Vagina (tissue), 2 donors: Measurements from ENCODE around the gene ABCC6.

ENCODE experiments used
- POLR2A ChIP-seq, 2 donors: fragments of 450-650 bp; IDR thresholded peaks; one replicate each; pipeline ENCODE4 v1.6.1; 2017; ENCODE audit warnings: antibody characterized with exemption in 2 of 2, mild to moderate bottlenecking in 2 of 2, moderate library complexity in 2 of 2
- POLR2AphosphoS5 ChIP-seq, 2 donors: sonication (generic); formaldehyde crosslinking; IDR thresholded peaks; one replicate each; pipeline ENCODE4 v1.9.0; 2017; ENCODE audit warnings: antibody characterized with exemption in 2 of 2, mild to moderate bottlenecking in 2 of 2, low read depth in 1 of 2; ENCODE audit not compliant: insufficient read depth in 1 of 2
- TF ChIP-seq, protein P1 (sequence below), 3 experiments: fragments of 450-650 bp in 2 of 3; fragments of 200-600 bp in 1 of 3; sonication (generic) in 1 of 3; IDR thresholded peaks; one replicate each; pipeline ENCODE4 v1.5.1; 2017 to 2019; ENCODE audit warnings: antibody characterized with exemption in 3 of 3, mild to moderate bottlenecking in 2 of 3, moderate library complexity in 2 of 3

DNA sequence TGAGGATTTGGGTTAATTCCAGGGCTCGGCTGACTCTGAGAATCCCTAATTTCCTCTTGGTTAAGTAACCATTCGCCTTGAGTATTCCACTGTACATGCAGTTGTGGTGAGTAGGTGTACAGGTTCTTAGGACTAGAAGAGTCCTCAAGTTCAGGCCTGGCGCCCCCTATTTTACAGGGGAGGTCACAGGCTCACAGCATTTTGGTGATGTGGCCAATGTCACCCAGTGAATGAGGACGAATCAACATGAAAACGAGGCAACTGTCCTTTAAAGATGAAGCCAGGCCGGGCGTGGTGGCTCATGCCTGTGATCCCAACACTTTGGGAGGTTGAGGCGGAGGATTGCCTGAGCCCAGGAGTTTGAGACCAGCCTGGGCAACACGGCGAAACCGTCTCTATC lies 55.4 kb downstream of the ABCC6 start:
- TF ChIP-seq, protein P1, sequence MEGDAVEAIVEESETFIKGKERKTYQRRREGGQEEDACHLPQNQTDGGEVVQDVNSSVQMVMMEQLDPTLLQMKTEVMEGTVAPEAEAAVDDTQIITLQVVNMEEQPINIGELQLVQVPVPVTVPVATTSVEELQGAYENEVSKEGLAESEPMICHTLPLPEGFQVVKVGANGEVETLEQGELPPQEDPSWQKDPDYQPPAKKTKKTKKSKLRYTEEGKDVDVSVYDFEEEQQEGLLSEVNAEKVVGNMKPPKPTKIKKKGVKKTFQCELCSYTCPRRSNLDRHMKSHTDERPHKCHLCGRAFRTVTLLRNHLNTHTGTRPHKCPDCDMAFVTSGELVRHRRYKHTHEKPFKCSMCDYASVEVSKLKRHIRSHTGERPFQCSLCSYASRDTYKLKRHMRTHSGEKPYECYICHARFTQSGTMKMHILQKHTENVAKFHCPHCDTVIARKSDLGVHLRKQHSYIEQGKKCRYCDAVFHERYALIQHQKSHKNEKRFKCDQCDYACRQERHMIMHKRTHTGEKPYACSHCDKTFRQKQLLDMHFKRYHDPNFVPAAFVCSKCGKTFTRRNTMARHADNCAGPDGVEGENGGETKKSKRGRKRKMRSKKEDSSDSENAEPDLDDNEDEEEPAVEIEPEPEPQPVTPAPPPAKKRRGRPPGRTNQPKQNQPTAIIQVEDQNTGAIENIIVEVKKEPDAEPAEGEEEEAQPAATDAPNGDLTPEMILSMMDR (IDR thresholded peaks at IDR 0.05) = no peak
- no peak for TF ChIP-seq POLR2A (IDR thresholded peaks at IDR 0.05)
- no peak for TF ChIP-seq POLR2AphosphoS5 (IDR thresholded peaks at IDR 0.05; ENCODE audit: insufficient read depth in 1 of 2, low read depth in 1 of 2)
